ENCODE results near the gene WDTC1. TPM values are rescaled to one million over a fixed set of nuclear protein-coding genes. Genes with fewer than 3 reads are reported as not detected.

WDTC1 gene
- total and polyA plus RNA-seq, 2 of the 13 experiments (the other 11 are each of a cell fraction or from before 2014, with no cell fraction given) = 5.5 TPM

DNA sequence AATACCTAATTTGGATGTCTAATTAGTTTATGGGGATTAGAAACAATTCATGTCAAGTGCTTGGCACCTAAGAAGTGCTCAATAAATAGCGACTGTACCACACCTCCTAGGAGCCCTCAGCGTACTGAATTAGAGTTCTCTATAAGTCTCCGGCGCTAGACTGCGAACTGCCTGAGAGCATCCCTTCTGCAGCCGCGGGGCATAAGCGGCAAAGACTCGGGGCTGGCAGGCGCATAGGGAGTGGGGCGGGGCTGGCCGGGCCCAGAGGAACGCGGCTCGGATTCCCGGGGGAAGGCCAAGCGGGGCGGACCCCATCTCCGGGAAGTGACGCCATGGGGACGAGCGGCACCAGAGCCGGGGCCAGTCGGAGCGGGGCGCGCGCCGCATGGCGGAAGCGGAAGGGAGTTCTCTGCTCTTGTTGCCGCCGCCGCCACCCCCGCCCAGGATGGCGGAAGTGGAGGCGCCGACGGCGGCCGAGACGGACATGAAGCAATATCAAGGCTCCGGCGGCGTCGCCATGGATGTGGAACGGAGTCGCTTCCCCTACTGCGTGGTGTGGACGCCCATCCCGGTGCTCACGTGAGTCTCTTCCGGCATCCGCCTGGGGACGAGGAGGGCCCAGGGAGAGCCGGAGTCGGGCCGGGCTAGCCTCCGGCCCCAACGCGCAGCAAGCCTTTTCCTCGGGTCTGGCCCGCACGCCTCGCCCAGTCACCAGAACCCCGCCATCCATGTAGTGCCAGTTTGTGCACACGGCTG lies 87.6 kb downstream of the WDTC1 start, which contains the start of gene TMEM222 (continued):
- TF ChIP-seq, protein P1, sequence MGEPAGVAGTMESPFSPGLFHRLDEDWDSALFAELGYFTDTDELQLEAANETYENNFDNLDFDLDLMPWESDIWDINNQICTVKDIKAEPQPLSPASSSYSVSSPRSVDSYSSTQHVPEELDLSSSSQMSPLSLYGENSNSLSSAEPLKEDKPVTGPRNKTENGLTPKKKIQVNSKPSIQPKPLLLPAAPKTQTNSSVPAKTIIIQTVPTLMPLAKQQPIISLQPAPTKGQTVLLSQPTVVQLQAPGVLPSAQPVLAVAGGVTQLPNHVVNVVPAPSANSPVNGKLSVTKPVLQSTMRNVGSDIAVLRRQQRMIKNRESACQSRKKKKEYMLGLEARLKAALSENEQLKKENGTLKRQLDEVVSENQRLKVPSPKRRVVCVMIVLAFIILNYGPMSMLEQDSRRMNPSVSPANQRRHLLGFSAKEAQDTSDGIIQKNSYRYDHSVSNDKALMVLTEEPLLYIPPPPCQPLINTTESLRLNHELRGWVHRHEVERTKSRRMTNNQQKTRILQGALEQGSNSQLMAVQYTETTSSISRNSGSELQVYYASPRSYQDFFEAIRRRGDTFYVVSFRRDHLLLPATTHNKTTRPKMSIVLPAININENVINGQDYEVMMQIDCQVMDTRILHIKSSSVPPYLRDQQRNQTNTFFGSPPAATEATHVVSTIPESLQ (CRISPR knock-in tag; conservative IDR thresholded peaks at IDR 0.05) = peak; percentile 86; the same call in 1 of the 2 replicates
- peak; percentile 79; the same call in 1 of the 2 replicates for TF ChIP-seq TBX2 (CRISPR knock-in tag; IDR thresholded peaks at IDR 0.05; ENCODE audit: borderline replicate concordance)
- TF ChIP-seq, protein P2, sequence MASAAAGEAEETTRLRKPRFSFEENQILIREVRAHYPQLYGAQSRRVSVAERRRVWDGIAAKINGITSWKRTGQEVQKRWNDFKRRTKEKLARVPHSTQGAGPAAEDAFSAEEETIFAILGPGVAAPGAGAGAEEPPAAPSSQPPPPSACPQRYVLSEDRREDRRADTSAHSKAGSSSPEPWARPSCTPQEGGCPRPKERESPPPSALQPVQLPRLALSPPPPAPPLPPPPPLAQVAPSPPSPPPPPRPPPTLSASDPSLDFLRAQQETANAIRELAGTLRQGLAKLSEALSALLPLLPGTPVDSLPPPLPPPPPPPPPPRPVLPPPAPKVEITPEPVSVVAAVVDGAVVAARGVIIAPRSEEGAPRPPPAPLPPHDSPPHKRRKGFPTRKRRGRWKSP (CRISPR knock-in tag; IDR thresholded peaks at IDR 0.05) = peak; percentile 80
- peak; percentile 94 for TF ChIP-seq GABPA (IDR thresholded peaks at IDR 0.05; ENCODE audit: low read depth, low read length)
- peak; percentile 97 for TF ChIP-seq GABPA (CRISPR knock-in tag; IDR thresholded peaks at IDR 0.05; ENCODE audit: low read depth)
- TF ChIP-seq SMC3 (IDR thresholded peaks at IDR 0.05; ENCODE audit: low read length) = no peak; the same call in 1 of the 2 replicates
- TF ChIP-seq ETV5 (CRISPR knock-in tag; IDR thresholded peaks at IDR 0.05; ENCODE audit: borderline replicate concordance) = peak; percentile 95
- TF ChIP-seq, protein P3, sequence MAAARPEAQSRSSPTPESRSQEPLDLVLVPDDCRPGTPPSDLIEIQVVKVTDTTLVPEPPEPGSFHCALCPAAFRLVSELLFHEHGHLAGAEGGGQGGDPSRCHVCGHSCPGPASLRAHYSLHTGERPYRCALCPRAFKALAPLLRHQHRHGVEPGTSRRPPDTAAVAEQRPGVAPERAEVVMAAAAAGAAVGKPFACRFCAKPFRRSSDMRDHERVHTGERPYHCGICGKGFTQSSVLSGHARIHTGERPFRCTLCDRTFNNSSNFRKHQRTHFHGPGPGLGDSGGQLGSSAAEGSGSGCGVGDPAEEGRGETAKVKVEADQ (CRISPR knock-in tag; IDR thresholded peaks at IDR 0.05; ENCODE audit: borderline replicate concordance) = peak; percentile 66; the same call in 1 of the 2 replicates
- TF ChIP-seq, protein P4, sequence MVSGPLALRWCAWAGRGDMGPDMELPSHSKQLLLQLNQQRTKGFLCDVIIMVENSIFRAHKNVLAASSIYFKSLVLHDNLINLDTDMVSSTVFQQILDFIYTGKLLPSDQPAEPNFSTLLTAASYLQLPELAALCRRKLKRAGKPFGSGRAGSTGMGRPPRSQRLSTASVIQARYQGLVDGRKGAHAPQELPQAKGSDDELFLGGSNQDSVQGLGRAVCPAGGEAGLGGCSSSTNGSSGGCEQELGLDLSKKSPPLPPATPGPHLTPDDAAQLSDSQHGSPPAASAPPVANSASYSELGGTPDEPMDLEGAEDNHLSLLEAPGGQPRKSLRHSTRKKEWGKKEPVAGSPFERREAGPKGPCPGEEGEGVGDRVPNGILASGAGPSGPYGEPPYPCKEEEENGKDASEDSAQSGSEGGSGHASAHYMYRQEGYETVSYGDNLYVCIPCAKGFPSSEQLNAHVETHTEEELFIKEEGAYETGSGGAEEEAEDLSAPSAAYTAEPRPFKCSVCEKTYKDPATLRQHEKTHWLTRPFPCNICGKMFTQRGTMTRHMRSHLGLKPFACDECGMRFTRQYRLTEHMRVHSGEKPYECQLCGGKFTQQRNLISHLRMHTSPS (CRISPR knock-in tag; IDR thresholded peaks at IDR 0.05; ENCODE audit: low read depth) = peak; percentile 52; the same call in 1 of the 2 replicates
- peak; percentile 85 for TF ChIP-seq TOPORS (CRISPR knock-in tag; IDR thresholded peaks at IDR 0.05)
- peak; percentile 99 for TF ChIP-seq POGZ (CRISPR knock-in tag; IDR thresholded peaks at IDR 0.05)
- TF ChIP-seq SSRP1 (CRISPR knock-in tag; IDR thresholded peaks at IDR 0.05) = no peak
- TF ChIP-seq REPIN1 (CRISPR knock-in tag; IDR thresholded peaks at IDR 0.05; ENCODE audit: borderline replicate concordance, low read depth) = peak; percentile 82
- TF ChIP-seq ZNF350 (CRISPR knock-in tag; IDR thresholded peaks at IDR 0.05; ENCODE audit: borderline replicate concordance, low read depth) = peak; percentile 96
- peak; percentile 85 for TF ChIP-seq ZNF790 (CRISPR knock-in tag; IDR thresholded peaks at IDR 0.05; ENCODE audit: borderline replicate concordance)
- no peak for TF ChIP-seq ZNF7 (CRISPR knock-in tag; IDR thresholded peaks at IDR 0.05)
- TF ChIP-seq, protein P5, sequence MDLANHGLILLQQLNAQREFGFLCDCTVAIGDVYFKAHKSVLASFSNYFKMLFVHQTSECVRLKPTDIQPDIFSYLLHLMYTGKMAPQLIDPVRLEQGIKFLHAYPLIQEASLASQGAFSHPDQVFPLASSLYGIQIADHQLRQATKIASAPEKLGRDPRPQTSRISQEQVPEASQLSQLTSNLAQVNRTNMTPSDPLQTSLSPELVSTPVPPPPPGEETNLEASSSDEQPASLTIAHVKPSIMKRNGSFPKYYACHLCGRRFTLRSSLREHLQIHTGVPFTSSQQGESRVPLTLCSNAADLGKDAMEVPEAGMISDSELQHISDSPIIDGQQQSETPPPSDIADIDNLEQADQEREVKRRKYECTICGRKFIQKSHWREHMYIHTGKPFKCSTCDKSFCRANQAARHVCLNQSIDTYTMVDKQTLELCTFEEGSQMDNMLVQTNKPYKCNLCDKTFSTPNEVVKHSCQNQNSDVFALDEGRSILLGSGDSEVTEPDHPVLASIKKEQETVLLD (CRISPR knock-in tag; IDR thresholded peaks at IDR 0.05; ENCODE audit: low read depth) = peak; percentile 97
- TF ChIP-seq ZSCAN29 (CRISPR knock-in tag; conservative IDR thresholded peaks at IDR 0.05) = no peak
- TF ChIP-seq CEBPG (CRISPR knock-in tag; IDR thresholded peaks at IDR 0.05) = peak; percentile 93
- TF ChIP-seq NCOA5 (CRISPR knock-in tag; IDR thresholded peaks at IDR 0.05) = no peak
- peak; percentile 67; the same call in 1 of the 2 replicates for TF ChIP-seq TBX3 (IDR thresholded peaks at IDR 0.05; ENCODE audit: borderline replicate concordance)
- TF ChIP-seq ZNF430 (CRISPR knock-in tag; IDR thresholded peaks at IDR 0.05) = peak; percentile 78; the same call in 1 of the 2 replicates
- no peak for TF ChIP-seq ZFAT (CRISPR knock-in tag; conservative IDR thresholded peaks at IDR 0.05)
